GM13977 (cell line): ENCODE data around the gene PTPN14.

Source experiments
- DNase-seq: peaks from one replicate; pipeline ENCODE4 v3.0.0; 2012; ENCODE audit warnings: low spot score
- in situ Hi-C: fragments of 300-500 bp; cut with MboI; formaldehyde crosslinking; loops from one replicate; pipeline ENCODE4 v1.12.0; 2022; ENCODE audit warnings: low sequenced_read_pairs, low pct_unique_long_range_greater_than_20kb, mixed read lengths, inconsistent platforms; ENCODE audit not compliant: unreplicated experiment
- TF ChIP-seq, protein P1 (sequence below): IDR thresholded peaks from 2 replicates; pipeline ENCODE4 v1.5.1; 2012; ENCODE audit warnings: mild to moderate bottlenecking, control low read depth; ENCODE audit not compliant: insufficient read depth; ENCODE audit errors: extremely low read depth, missing control alignments

PTPN14 gene

DNA sequence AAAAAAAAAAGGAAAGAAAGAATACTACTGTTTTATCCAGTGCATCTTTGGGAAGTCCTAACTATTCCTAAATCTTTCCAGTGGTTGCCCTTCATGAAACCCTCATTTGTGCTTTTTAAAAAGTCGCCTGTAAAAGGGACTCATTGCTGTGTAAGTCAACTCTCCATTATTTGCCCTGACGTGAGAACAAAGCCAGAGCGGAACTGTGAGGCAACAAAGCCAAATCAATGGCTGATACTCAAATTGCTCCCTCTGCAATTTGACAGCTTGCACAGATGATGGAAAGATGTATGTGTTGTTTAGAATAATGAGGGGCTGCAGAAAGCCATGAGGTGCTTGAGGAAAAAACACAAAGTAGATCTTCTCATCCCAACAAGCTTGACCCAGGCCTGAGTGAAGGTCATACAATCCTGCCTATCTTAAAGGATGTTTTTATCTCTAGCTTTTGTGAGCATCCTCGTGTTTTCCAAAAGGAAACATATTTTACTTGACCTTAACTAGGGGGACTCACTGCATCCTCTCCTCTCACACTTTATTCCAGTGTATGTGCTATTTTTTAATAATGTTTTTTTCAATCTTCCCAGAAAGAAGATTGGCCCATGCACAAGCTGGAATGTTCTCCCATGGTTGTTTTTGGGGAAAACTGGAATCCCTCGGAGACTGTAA, 237.1 kb downstream of the PTPN14 start:
- no peak for DNase-seq
- in situ Hi-C loops: no loop called here
- TF ChIP-seq, protein P1, sequence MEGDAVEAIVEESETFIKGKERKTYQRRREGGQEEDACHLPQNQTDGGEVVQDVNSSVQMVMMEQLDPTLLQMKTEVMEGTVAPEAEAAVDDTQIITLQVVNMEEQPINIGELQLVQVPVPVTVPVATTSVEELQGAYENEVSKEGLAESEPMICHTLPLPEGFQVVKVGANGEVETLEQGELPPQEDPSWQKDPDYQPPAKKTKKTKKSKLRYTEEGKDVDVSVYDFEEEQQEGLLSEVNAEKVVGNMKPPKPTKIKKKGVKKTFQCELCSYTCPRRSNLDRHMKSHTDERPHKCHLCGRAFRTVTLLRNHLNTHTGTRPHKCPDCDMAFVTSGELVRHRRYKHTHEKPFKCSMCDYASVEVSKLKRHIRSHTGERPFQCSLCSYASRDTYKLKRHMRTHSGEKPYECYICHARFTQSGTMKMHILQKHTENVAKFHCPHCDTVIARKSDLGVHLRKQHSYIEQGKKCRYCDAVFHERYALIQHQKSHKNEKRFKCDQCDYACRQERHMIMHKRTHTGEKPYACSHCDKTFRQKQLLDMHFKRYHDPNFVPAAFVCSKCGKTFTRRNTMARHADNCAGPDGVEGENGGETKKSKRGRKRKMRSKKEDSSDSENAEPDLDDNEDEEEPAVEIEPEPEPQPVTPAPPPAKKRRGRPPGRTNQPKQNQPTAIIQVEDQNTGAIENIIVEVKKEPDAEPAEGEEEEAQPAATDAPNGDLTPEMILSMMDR: no peak

DNA sequence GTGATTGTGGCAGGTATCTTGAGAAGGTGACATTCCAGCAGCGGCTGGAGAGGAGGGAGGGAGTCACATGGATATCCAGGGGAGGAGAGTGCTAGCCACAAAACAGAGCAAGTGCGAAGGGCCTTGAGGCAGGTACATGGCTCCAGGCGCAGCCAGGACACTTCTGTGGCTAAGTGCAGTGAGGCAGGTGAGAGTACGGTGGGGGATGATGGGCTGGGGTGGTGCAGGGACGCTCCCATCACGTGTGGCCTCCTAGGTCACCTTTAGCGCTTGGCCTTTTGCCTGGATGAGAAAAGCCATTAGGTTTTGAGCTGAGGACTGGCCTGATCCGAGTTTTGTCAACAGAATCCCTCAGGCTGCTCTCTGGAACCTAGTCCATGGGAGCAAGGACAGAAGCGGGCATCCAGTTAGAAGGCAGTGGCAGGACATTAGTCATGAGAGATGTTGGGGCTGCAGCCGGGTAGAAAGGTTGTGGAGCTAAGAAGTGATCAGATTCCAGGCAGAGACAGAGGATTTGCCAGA, 238.8 kb downstream of the PTPN14 start:
- DNase-seq: no peak
- in situ Hi-C loops: no loop called here
- TF ChIP-seq, protein P1: no peak

DNA sequence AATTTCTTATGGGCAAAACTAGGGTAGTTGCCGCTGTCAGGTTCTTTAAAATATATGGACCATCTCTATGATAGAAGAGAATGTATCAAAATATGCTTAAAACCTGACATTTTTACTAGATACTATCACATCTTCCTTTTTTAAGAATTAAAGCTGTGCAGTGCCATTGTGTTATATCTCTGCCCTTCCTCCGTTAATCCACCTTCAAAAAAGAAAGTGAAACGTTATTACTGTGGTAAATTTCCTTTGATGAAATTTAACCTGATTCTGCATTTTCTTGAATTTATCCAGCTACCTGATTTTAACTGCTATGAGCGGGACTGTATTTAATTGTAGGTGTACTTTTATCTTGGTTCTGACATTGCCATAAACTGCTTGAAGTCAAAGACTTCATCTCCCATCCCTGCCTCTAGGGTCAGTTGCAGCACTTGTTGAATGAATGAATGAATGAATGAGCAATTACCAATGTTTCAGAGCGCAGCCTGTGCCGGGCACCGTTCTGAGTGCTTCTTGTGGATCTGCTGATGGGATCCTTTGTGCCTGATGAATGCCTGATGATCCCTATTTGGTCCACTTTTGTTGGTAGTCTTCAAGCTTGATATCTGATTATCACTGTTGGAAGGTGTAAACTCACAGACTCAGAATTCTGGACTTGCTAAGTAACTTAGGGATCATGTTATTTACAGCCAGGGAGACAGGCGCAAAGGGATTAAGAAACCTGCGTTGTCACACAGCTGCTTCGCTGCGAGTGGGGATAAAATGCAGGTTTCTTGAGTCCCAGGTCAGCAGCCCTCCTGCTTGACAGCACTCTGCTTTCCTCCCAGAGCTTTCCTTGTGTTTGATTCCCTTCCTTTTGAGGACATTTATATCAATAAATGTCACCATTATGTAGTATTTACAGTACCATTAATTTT, 240.4 kb downstream of the PTPN14 start:
- in situ Hi-C loops: no loop called here
- no peak for DNase-seq
- TF ChIP-seq, protein P1: no peak

DNA sequence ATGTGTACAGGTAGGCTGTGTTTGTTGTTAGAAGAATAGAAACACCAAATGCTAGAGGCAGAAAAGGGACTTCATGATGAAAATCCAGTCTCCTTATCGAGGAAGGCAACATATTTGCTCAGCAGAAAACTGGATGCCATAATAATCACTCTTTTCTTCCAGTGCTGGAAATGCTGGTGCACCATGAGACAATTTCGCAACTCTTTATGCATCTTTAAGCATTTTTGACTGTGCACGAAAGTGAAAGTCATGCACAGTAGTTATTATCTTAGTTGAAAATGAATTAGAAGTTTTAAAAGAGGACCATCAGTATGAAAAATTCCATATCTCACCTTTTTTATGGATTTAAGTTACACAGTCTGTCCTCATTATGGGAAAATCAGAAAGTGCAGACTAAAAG, 241.4 kb downstream of the PTPN14 start:
- in situ Hi-C loops: no loop called here
- DNase-seq: no peak
- TF ChIP-seq, protein P1: no peak

DNA sequence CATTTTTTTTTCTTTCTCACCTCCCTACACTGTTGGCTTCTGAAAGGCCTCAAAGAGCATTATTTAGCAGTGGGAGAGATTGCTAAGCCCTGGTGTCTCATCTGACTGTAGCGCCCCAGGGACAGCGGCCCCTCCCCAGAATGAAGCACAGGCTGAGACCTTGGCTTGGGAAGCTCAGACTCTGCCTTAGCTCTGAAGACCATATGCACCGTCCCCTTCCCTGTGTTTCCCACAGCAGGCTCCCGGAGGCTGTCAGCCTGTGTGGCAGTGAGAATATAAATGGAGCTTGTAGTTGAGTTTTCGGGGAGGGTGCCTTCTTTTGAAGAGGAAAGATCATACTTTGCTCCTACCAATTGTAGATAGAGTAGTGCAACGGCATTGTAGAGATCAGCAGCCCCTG, 245.1 kb downstream of the PTPN14 start:
- DNase-seq: no peak
- in situ Hi-C loops: no loop called here
- TF ChIP-seq, protein P1: no peak

DNA sequence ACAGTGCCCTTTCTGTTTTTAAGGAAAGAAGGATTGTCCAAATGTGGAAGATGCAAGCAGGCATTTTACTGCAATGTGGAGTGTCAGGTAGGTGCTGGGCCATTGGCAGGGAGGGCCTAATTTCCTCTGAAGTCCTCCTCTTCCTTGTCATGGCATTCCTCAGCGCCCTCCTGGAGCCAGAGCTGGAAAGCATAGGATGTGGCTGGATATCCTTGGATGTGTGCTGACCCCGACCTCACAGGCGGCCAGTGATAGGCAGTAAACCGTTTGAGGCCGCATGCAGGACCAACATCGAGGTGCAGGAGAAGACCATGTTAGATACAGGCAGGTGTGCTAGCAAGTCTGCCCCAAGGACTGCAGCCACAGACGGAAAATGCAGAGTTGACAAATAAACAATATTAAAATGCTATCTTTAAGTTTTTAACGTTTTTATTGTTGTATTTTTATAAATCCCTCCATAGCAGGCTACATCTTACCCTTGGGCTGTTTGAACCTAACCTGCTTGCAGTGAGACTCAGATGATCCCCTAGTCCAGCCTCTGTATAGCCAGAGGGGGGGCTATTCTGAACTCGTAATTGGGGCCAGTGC, 246.1 kb downstream of the PTPN14 start:
- no peak for DNase-seq
- TF ChIP-seq, protein P1: no peak
- in situ Hi-C loops: no loop called here
